HG03196 (cell line): ENCODE results near the gene ARID1B.
A peak's percentile ranks its signal among the peaks of the same experiment; 100 is the strongest.

Experiments
- ATAC-seq: cut with Tn5 transposase; IDR thresholded peaks from one replicate; pipeline ENCODE4 v1.9.1; 2021; ENCODE audit not compliant: unreplicated experiment

ARID1B gene

GRCh38 chr6:157093536-157093935 lies 316.4 kb downstream of the ARID1B start:
- no peak for ATAC-seq

GRCh38 chr6:157094038-157094437 lies 316.9 kb downstream of the ARID1B start:
- ATAC-seq, result no peak

GRCh38 chr6:157095084-157095483 lies 317.9 kb downstream of the ARID1B start:
- ATAC-seq, result no peak

- no peak for ATAC-seq
Observed at GRCh38 chr6:157095569-157095968, 318.4 kb downstream of the ARID1B start.

GRCh38 chr6:157096105-157096504 lies 318.9 kb downstream of the ARID1B start:
- ATAC-seq, result no peak

- ATAC-seq, result no peak
Observed at GRCh38 chr6:157096522-157096921, 319.3 kb downstream of the ARID1B start.

GRCh38 chr6:157097255-157097955 lies 320.2 kb downstream of the ARID1B start:
- no peak for ATAC-seq

GRCh38 chr6:157098999-157099398 lies 321.8 kb downstream of the ARID1B start:
- ATAC-seq, result no peak

- peak; percentile 93 for ATAC-seq
Observed at GRCh38 chr6:157099912-157100593, 322.9 kb downstream of the ARID1B start.

- no peak for ATAC-seq
Observed at GRCh38 chr6:157101166-157101565, 324.0 kb downstream of the ARID1B start.

- ATAC-seq, result no peak
Observed at GRCh38 chr6:157104803-157105202, 327.6 kb downstream of the ARID1B start.

- ATAC-seq, result no peak
Observed at GRCh38 chr6:157106487-157106886, 329.3 kb downstream of the ARID1B start.

GRCh38 chr6:157107571-157107914 lies 330.4 kb downstream of the ARID1B start:
- no peak for ATAC-seq

GRCh38 chr6:157107915-157108651 lies 330.9 kb downstream of the ARID1B start:
- ATAC-seq, result no peak

GRCh38 chr6:157108923-157109322 lies 331.7 kb downstream of the ARID1B start:
- ATAC-seq, result no peak

- ATAC-seq, result no peak
Observed at GRCh38 chr6:157110607-157111006, 333.4 kb downstream of the ARID1B start.

- no peak for ATAC-seq
Observed at GRCh38 chr6:157113389-157113788, 336.2 kb downstream of the ARID1B start.

- no peak for ATAC-seq
Observed at GRCh38 chr6:157116426-157116825, 339.2 kb downstream of the ARID1B start.

GRCh38 chr6:157117431-157118095 lies 340.4 kb downstream of the ARID1B start:
- no peak for ATAC-seq

GRCh38 chr6:157119502-157120027 lies 342.4 kb downstream of the ARID1B start:
- no peak for ATAC-seq

GRCh38 chr6:157120534-157121232 lies 343.5 kb downstream of the ARID1B start:
- ATAC-seq, result no peak
